DND-41 (cell line): Measurements from ENCODE around the gene MVD.

Experiments
- CTCF ChIP-seq: IDR thresholded peaks from 2 replicates; pipeline ENCODE4 v1.5.1; 2012; ENCODE audit warnings: borderline replicate concordance, low read length, moderate library complexity, mild to moderate bottlenecking; ENCODE audit not compliant: poor library complexity, severe bottlenecking; ENCODE audit errors: extremely low read depth
- EZH2 ChIP-seq: IDR thresholded peaks from 3 replicates; pipeline ENCODE4 v1.6.1; 2012; ENCODE audit warnings: borderline replicate concordance, low read depth, mild to moderate bottlenecking, moderate library complexity, low read length, inconsistent platforms; ENCODE audit not compliant: severe bottlenecking

- peak; percentile 48 for TF ChIP-seq CTCF
- TF ChIP-seq EZH2, result no peak
Measured at GRCh38 chr16:88697831-88698615, 35.1 kb upstream of the MVD start.
